NB4 (cell line): Measurements from ENCODE around the gene JHY.

Source experiments
- POLR2A ChIP-seq: IDR thresholded peaks from 2 replicates; pipeline ENCODE4 v1.6.1; 2011; ENCODE audit warnings: mild to moderate bottlenecking; ENCODE audit not compliant: insufficient read length; ENCODE audit errors: extremely low read depth
- TF ChIP-seq, protein P1 (sequence below): IDR thresholded peaks from one replicate; pipeline ENCODE4 v1.5.1; 2012; ENCODE audit warnings: low read depth, low read length

DNA sequence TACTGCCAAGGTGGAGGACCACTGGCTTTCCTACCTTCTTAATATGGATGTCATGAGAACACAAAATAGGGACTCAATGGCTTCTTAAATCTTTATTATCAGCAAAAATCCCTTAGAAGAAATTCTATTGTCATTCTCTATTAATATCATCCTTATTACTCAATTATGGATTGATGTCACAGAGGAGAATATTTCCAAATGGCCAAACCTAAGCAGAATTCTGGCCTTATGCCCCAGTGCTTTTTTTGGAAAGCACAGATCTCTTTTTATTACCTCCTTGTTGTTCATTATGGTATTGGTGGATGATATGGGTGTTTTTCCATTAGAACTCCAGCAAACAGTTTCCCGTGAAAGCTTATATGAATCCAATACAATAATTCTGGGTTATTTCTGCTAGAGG is 34.4 kb upstream of the JHY start:
- no peak for TF ChIP-seq POLR2A
- TF ChIP-seq, protein P1, sequence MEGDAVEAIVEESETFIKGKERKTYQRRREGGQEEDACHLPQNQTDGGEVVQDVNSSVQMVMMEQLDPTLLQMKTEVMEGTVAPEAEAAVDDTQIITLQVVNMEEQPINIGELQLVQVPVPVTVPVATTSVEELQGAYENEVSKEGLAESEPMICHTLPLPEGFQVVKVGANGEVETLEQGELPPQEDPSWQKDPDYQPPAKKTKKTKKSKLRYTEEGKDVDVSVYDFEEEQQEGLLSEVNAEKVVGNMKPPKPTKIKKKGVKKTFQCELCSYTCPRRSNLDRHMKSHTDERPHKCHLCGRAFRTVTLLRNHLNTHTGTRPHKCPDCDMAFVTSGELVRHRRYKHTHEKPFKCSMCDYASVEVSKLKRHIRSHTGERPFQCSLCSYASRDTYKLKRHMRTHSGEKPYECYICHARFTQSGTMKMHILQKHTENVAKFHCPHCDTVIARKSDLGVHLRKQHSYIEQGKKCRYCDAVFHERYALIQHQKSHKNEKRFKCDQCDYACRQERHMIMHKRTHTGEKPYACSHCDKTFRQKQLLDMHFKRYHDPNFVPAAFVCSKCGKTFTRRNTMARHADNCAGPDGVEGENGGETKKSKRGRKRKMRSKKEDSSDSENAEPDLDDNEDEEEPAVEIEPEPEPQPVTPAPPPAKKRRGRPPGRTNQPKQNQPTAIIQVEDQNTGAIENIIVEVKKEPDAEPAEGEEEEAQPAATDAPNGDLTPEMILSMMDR: no peak
